A673 (cell line): ENCODE data around the gene APOA1. TPM values are rescaled to one million over a fixed set of nuclear protein-coding genes. Genes with fewer than 3 reads are reported as not detected.

ENCODE experiments used
- BruUV-seq: library from RNA; stranded (reverse); fragments of 400-500 nt; replicated peaks from 2 replicates; lab custom pipeline; 2021; lab: Mats Ljungman, UMichigan
- CTCF ChIA-PET: fragments of 300-600 bp; sonication (Branson Sonifier 250); formaldehyde crosslinking; loops from one replicate; lab custom pipeline; 2022; ENCODE audit warnings: antibody characterized with exemption; lab: Charles Lee
- POLR2A ChIA-PET: fragments of 300-600 bp; sonication (Branson Sonifier 250); formaldehyde crosslinking; loops from one replicate; lab custom pipeline; 2022; ENCODE audit warnings: antibody characterized with exemption; ENCODE audit not compliant: low non-redundant PET; lab: Charles Lee
- DNase-seq: peaks from one replicate; pipeline ENCODE4 v3.0.0-alpha.2; 2015; ENCODE audit warnings: low spot score
- H3K27ac ChIP-seq: fragments of 200-600 bp; sonication (generic); 2 replicates; pipeline ENCODE4 v1.5.1; 2016; ENCODE audit warnings: mixed run types, low read depth, mild to moderate bottlenecking, mixed read lengths, antibody characterized with exemption, low read length; ENCODE audit not compliant: poor library complexity, severe bottlenecking
- H3K27me3 ChIP-seq: fragments of 200-600 bp; sonication (generic); replicated peaks from 2 replicates; pipeline ENCODE4 v1.6.1; 2017; ENCODE audit warnings: mixed run types, low read depth, mild to moderate bottlenecking, mixed read lengths, antibody characterized with exemption, low read length; ENCODE audit not compliant: insufficient read depth, poor library complexity
- H3K36me3 ChIP-seq: fragments of 200-600 bp; sonication (generic); 2 replicates; pipeline ENCODE4 v1.6.1; 2016; ENCODE audit warnings: mixed run types, mild to moderate bottlenecking, mixed read lengths, antibody characterized with exemption, low read length; ENCODE audit not compliant: insufficient read depth, poor library complexity, severe bottlenecking
- H3K4me1 ChIP-seq: fragments of 200-600 bp; sonication (generic); 2 replicates; pipeline ENCODE4 v1.6.1; 2017; ENCODE audit warnings: mixed run types, mild to moderate bottlenecking, mixed read lengths, antibody characterized with exemption, low read length; ENCODE audit not compliant: insufficient read depth, poor library complexity, severe bottlenecking
- H3K4me3 ChIP-seq: fragments of 200-600 bp; sonication (generic); 2 replicates; pipeline ENCODE4 v1.5.1; 2016; ENCODE audit warnings: low read depth, mixed run types, mild to moderate bottlenecking, mixed read lengths, low read length; ENCODE audit not compliant: poor library complexity, severe bottlenecking
- H3K9me3 ChIP-seq: fragments of 200-600 bp; sonication (generic); 2 replicates; pipeline ENCODE4 v1.6.1; 2016; ENCODE audit warnings: mixed run types, low read depth, mild to moderate bottlenecking, mixed read lengths, antibody characterized with exemption, low read length; ENCODE audit not compliant: poor library complexity, severe bottlenecking
- EZH2 ChIP-seq: fragments of 200-600 bp; sonication (generic); IDR thresholded peaks from 2 replicates; pipeline ENCODE4 v1.6.1; 2017; ENCODE audit warnings: borderline replicate concordance, low read depth, mild to moderate bottlenecking, mixed read lengths, antibody characterized with exemption, low read length; ENCODE audit not compliant: poor library complexity, severe bottlenecking
- intact Hi-C: fragments of 100-400 bp; cut with micrococcal nuclease; formaldehyde crosslinking; loops from one replicate; pipeline ENCODE4 v1.10.0; 2022; ENCODE audit not compliant: unreplicated experiment
- total RNA-seq: library from RNA; stranded (reverse); gene quantifications from 2 replicates; pipeline ENCODE4 v1.2.3, GENCODE V29; 2021
- TF ChIP-seq, protein P1 (sequence below): fragments of 300-800, 200-600 bp; sonication (generic); conservative IDR thresholded peaks from 2 replicates; pipeline ENCODE4 v1.5.1; 2017; ENCODE audit warnings: low read depth, mild to moderate bottlenecking, antibody characterized with exemption, low read length, moderate library complexity, mixed read lengths

APOA1 gene
- total RNA-seq, 1 experiment from 2014 or later = 0.43 TPM

- CTCF ChIA-PET = no interaction called here
- TF ChIP-seq, protein P1, sequence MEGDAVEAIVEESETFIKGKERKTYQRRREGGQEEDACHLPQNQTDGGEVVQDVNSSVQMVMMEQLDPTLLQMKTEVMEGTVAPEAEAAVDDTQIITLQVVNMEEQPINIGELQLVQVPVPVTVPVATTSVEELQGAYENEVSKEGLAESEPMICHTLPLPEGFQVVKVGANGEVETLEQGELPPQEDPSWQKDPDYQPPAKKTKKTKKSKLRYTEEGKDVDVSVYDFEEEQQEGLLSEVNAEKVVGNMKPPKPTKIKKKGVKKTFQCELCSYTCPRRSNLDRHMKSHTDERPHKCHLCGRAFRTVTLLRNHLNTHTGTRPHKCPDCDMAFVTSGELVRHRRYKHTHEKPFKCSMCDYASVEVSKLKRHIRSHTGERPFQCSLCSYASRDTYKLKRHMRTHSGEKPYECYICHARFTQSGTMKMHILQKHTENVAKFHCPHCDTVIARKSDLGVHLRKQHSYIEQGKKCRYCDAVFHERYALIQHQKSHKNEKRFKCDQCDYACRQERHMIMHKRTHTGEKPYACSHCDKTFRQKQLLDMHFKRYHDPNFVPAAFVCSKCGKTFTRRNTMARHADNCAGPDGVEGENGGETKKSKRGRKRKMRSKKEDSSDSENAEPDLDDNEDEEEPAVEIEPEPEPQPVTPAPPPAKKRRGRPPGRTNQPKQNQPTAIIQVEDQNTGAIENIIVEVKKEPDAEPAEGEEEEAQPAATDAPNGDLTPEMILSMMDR = no peak
- TF ChIP-seq EZH2 = no peak
- POLR2A ChIA-PET = no interaction called here
- no peaks in the 10 kb centered on the region for H3K4me1 ChIP-seq
- no TSS peak for BruUV-seq
- no peaks in the 10 kb centered on the region for H3K27me3 ChIP-seq
- DNase-seq = no peak
- H3K9me3 ChIP-seq = no peaks in the 10 kb centered on the region
- no peak overlapping the region for H3K4me3 ChIP-seq
- peaks cover 24% of the 10 kb centered on the region for H3K36me3 ChIP-seq
- intact Hi-C loops = no loop called here
- H3K27ac ChIP-seq = no peak overlapping the region
Observed at GRCh38 chr11:116840746-116841296, 3.4 kb upstream of the APOA1 start.

GRCh38 chr11:116840224-116840745 lies 2.9 kb upstream of the APOA1 start:
- Histone ChIP-seq H3K4me3 (no peak overlapping the region), H3K27ac (no peak overlapping the region), H3K9me3 (no peaks in the 10 kb centered on the region), H3K36me3 (peaks cover 19% of the 10 kb centered on the region), H3K27me3 (no peaks in the 10 kb centered on the region), H3K4me1 (peaks cover 4% of the 10 kb centered on the region)
- BruUV-seq = no TSS peak
- ChIA-PET CTCF (no interaction called here), POLR2A (no interaction called here)
- TF ChIP-seq, protein P1 = peak; percentile 50
- no peak for TF ChIP-seq EZH2
- intact Hi-C loops = no loop called here
- DNase-seq = no peak

- Histone ChIP-seq H3K4me3 (no peak overlapping the region), H3K27ac (no peak overlapping the region), H3K9me3 (no peaks in the 10 kb centered on the region), H3K4me1 (peaks cover 6% of the 10 kb centered on the region), H3K36me3 (peaks cover 6% of the 10 kb centered on the region), H3K27me3 (no peaks in the 10 kb centered on the region)
- ChIA-PET POLR2A (no interaction called here), CTCF (no interaction called here)
- intact Hi-C loops = no loop called here
- no peak for DNase-seq
- BruUV-seq = no TSS peak
- TF ChIP-seq EZH2 = no peak
- TF ChIP-seq, protein P1 = no peak
Observed at GRCh38 chr11:116838321-116839084, 1.1 kb upstream of the APOA1 start.
